Mesenchymal stem cell (in vitro differentiated cells and primary cell): ENCODE data around the gene STK33.

ENCODE experiments used
- DNase-seq: peaks from one replicate; pipeline ENCODE4 v3.0.0-alpha.2; 2013
- H2AFZ ChIP-seq: one replicate; pipeline ENCODE4 v1.6.1; 2013; ENCODE audit warnings: low read depth, mild to moderate bottlenecking, control low read depth, inconsistent platforms, low read length, moderate library complexity
- H2AK5ac ChIP-seq: 2 replicates; pipeline ENCODE4 v1.6.1; 2013; ENCODE audit warnings: low read length, moderate library complexity, mild to moderate bottlenecking, inconsistent platforms; ENCODE audit not compliant: severe bottlenecking
- H2BK120ac ChIP-seq: one replicate; pipeline ENCODE4 v1.6.1; 2013; ENCODE audit warnings: low read depth, mild to moderate bottlenecking, inconsistent platforms, low read length, moderate library complexity
- H2BK12ac ChIP-seq, 2 experiments: one replicate each; pipeline ENCODE4 v1.6.1; 2013; ENCODE audit warnings: inconsistent platforms in 2 of 2, low read length in 2 of 2, mild to moderate bottlenecking in 2 of 2, moderate library complexity in 2 of 2, control low read depth in 1 of 2
- H2BK15ac ChIP-seq: one replicate; pipeline ENCODE4 v1.6.1; 2013; ENCODE audit warnings: mild to moderate bottlenecking, low read depth, inconsistent platforms; ENCODE audit not compliant: poor library complexity, severe bottlenecking
- H2BK5ac ChIP-seq: 2 replicates; pipeline ENCODE4 v1.6.1; 2013; ENCODE audit warnings: low read depth, mild to moderate bottlenecking, low read length, control low read depth, inconsistent platforms; ENCODE audit not compliant: poor library complexity, severe bottlenecking
- H3K14ac ChIP-seq, 2 experiments: one replicate each; pipeline ENCODE4 v1.6.1; 2013; ENCODE audit warnings: inconsistent platforms in 2 of 2, low read length in 2 of 2, control low read depth in 1 of 2, mild to moderate bottlenecking in 1 of 2, moderate library complexity in 1 of 2
- H3K18ac ChIP-seq, 2 experiments: one replicate each; pipeline ENCODE4 v1.6.1; 2013; ENCODE audit warnings: inconsistent platforms in 2 of 2, low read length in 2 of 2, control low read depth in 1 of 2, low read depth in 1 of 2, mild to moderate bottlenecking in 1 of 2
- H3K23ac ChIP-seq, 2 experiments: one replicate each; pipeline ENCODE4 v1.6.1; 2013; ENCODE audit warnings: inconsistent platforms in 2 of 2, low read length in 2 of 2, mild to moderate bottlenecking in 2 of 2, moderate library complexity in 2 of 2, control low read depth in 1 of 2
- H3K27ac ChIP-seq: 2 replicates; pipeline ENCODE4 v1.5.1; 2013; ENCODE audit warnings: mild to moderate bottlenecking, moderate library complexity, low read length, control low read depth, inconsistent platforms; ENCODE audit not compliant: poor library complexity, severe bottlenecking
- H3K27me3 ChIP-seq, 2 experiments: 2 replicates each; pipeline versions ENCODE4 v1.6.1 to v1.7.0; 2013; ENCODE audit warnings: low read length in 2 of 2, mild to moderate bottlenecking in 2 of 2, moderate library complexity in 2 of 2, control low read depth in 1 of 2, inconsistent platforms in 1 of 2; ENCODE audit not compliant: control insufficient read depth in 1 of 2, insufficient read depth in 1 of 2
- H3K36me3 ChIP-seq, 2 experiments: 2 replicates each; pipeline versions ENCODE4 v1.6.1 to v1.7.0; 2013; ENCODE audit warnings: low read length in 2 of 2, control low read depth in 1 of 2, inconsistent platforms in 1 of 2, low read depth in 1 of 2, mild to moderate bottlenecking in 1 of 2; ENCODE audit not compliant: insufficient read depth in 2 of 2, control insufficient read depth in 1 of 2
- H3K4ac ChIP-seq, 2 experiments: one replicate each; pipeline ENCODE4 v1.6.1; 2013; ENCODE audit warnings: inconsistent platforms in 2 of 2, low read length in 2 of 2, mild to moderate bottlenecking in 2 of 2, moderate library complexity in 2 of 2, control low read depth in 1 of 2, low read depth in 1 of 2
- H3K4me1 ChIP-seq: 2 replicates; pipeline ENCODE4 v1.6.1; 2013; ENCODE audit warnings: low read depth, low read length, control low read depth; ENCODE audit not compliant: control insufficient read depth, insufficient read depth
- H3K4me2 ChIP-seq: 2 replicates; pipeline ENCODE4 v1.6.1; 2013; ENCODE audit warnings: low read length, mild to moderate bottlenecking, inconsistent platforms; ENCODE audit not compliant: poor library complexity, severe bottlenecking
- H3K4me3 ChIP-seq, 2 experiments: 2 replicates each; pipeline versions ENCODE4 v1.5.1 to v1.7.0; 2013; ENCODE audit warnings: low read length in 2 of 2, mild to moderate bottlenecking in 2 of 2, control low read depth in 1 of 2, low read depth in 1 of 2; ENCODE audit not compliant: insufficient read depth in 1 of 2
- H3K79me1 ChIP-seq: replicated peaks from 2 replicates; pipeline ENCODE4 v1.6.1; 2013; ENCODE audit warnings: mild to moderate bottlenecking, control low read depth, low read length, inconsistent platforms; ENCODE audit not compliant: poor library complexity, severe bottlenecking
- H3K9ac ChIP-seq: 2 replicates; pipeline ENCODE4 v1.7.0; 2013; ENCODE audit warnings: mild to moderate bottlenecking, low read length, moderate library complexity
- H3K9me3 ChIP-seq: 2 replicates; pipeline ENCODE4 v1.7.0; 2013; ENCODE audit warnings: mild to moderate bottlenecking, low read length; ENCODE audit not compliant: control insufficient read depth
- H4K8ac ChIP-seq: one replicate; pipeline ENCODE4 v1.6.1; 2013; ENCODE audit warnings: inconsistent platforms, mild to moderate bottlenecking, low read length, moderate library complexity
- H4K91ac ChIP-seq: one replicate; pipeline ENCODE4 v1.6.1; 2013; ENCODE audit warnings: mild to moderate bottlenecking, low read length, inconsistent platforms
- WGBS: methylation state at CpG from one replicate; pipeline ENCODE4 v1.1.7; 2013; ENCODE audit warnings: mixed read lengths; 5-methylcytosine and 5-hydroxymethylcytosine counted together

Gene STK33

DNA sequence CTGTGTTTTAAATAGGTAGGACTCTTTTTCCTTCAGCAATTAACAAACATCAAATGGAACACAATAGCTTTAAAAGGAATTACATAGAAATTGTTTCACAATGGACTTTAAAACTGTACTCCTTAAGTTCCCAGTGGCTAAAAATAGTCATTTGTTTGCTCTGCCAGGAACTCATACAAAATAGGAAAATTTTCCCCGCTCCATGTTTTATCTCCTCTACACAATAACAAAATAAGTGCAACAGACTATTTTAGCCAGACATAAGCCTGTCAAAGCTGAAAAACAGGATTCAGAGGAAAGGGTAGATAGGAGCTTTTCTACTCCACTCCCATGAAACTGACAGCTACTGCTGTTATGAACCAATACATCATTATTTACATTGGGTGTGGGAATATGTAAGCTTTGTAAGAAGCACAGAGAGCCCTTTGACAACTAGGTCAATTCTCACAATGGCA is 90.1 kb downstream of the STK33 start:
- no peaks in the 10 kb centered on the region for H3K36me3 ChIP-seq
- H2AFZ ChIP-seq = no peak overlapping the region
- H3K27me3 ChIP-seq = no peaks in the 10 kb centered on the region
- DNase-seq = no peak
- H2BK5ac ChIP-seq = no peak overlapping the region
- WGBS = no CpG with 5 or more reads among the region's 1 CpG
- no peak overlapping the region for H4K8ac ChIP-seq
- H3K14ac ChIP-seq = no peak overlapping the region
- no peak overlapping the region for H2BK15ac ChIP-seq
- no peak overlapping the region for H2BK120ac ChIP-seq
- H3K23ac ChIP-seq = no peak overlapping the region
- no peak overlapping the region for H3K4me2 ChIP-seq
- no peak overlapping the region for H3K9ac ChIP-seq
- no peak overlapping the region for H2BK12ac ChIP-seq
- H4K91ac ChIP-seq = no peak overlapping the region
- H3K4ac ChIP-seq = no peak overlapping the region
- no peaks in the 10 kb centered on the region for H3K79me1 ChIP-seq
- no peak overlapping the region for H3K18ac ChIP-seq
- no peaks in the 10 kb centered on the region for H3K9me3 ChIP-seq
- H2AK5ac ChIP-seq = no peak overlapping the region
- H3K4me1 ChIP-seq = no peaks in the 10 kb centered on the region
- H3K27ac ChIP-seq = no peak overlapping the region
- no peak overlapping the region for H3K4me3 ChIP-seq

DNA sequence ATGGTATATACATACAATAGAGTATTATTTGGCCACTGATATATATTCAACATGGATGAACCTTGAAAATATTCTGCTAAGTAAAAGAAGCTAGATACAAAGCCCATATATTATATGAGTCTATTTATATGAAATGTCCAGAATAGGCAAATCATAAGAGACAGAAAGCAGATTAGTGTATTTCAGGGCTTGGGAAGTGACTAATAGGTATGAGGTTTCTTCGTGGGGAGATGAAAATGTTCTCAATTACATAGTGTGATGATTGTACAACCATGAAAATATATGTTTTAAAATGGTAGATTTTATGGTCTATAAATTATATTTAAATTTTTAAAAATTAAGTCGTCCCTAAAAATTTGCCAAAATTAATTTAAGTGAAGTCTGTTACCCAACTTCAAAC is 92.2 kb downstream of the STK33 start:
- Histone ChIP-seq H3K9me3 (no peaks in the 10 kb centered on the region), H3K79me1 (no peaks in the 10 kb centered on the region), H3K4ac (no peak overlapping the region), H3K23ac (no peak overlapping the region), H3K14ac (no peak overlapping the region), H4K91ac (no peak overlapping the region), H3K4me1 (no peaks in the 10 kb centered on the region), H2BK5ac (no peak overlapping the region), H3K4me2 (no peak overlapping the region), H3K18ac (no peak overlapping the region), H3K4me3 (no peak overlapping the region), H2BK15ac (no peak overlapping the region), H3K36me3 (no peaks in the 10 kb centered on the region), H4K8ac (no peak overlapping the region), H2BK12ac (no peak overlapping the region), H2AK5ac (no peak overlapping the region), H2BK120ac (no peak overlapping the region), H3K9ac (no peak overlapping the region), H2AFZ (no peak overlapping the region), H3K27me3 (no peaks in the 10 kb centered on the region), H3K27ac (no peak overlapping the region)
- DNase-seq = no peak
- 100% methylated on average over 1 of the region's 2 CpGs for WGBS

DNA sequence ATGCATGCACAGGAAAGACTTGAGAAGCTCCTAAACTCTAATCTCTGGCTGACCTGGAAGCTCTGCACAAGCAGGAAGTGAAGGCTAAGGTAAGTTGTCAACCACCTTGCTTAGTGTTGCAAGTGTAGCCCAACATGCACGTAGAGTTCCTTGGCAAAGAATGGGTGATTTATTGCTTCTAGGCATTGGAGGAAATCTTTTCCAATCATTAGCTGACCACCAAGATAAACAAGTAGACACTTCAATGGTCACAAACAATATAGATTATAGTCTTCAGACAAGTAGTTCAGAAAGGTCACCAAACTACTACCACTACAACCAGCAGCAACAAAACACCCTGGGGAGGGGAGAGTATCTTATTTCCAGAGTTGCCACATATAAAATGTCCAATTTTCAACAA is 105.6 kb downstream of the STK33 start:
- no peak overlapping the region for H4K91ac ChIP-seq
- DNase-seq = no peak
- no peak overlapping the region for H3K4me3 ChIP-seq
- H3K23ac ChIP-seq = no peak overlapping the region
- no peak overlapping the region for H2BK120ac ChIP-seq
- H3K4me1 ChIP-seq = no peaks in the 10 kb centered on the region
- H3K4me2 ChIP-seq = no peak overlapping the region
- H3K14ac ChIP-seq = no peak overlapping the region
- H2AK5ac ChIP-seq = no peak overlapping the region
- H3K9ac ChIP-seq = no peak overlapping the region
- H3K79me1 ChIP-seq = peaks cover 3% of the 10 kb centered on the region
- WGBS = 40% methylated on average over 1 of the region's 1 CpG
- no peak overlapping the region for H2BK15ac ChIP-seq
- H2BK12ac ChIP-seq = no peak overlapping the region
- H3K18ac ChIP-seq = no peak overlapping the region
- H2BK5ac ChIP-seq = no peak overlapping the region
- no peaks in the 10 kb centered on the region for H3K27me3 ChIP-seq
- no peaks in the 10 kb centered on the region for H3K36me3 ChIP-seq
- no peak overlapping the region for H3K4ac ChIP-seq
- H3K27ac ChIP-seq = no peak overlapping the region
- H2AFZ ChIP-seq = no peak overlapping the region
- no peaks in the 10 kb centered on the region for H3K9me3 ChIP-seq
- H4K8ac ChIP-seq = no peak overlapping the region

DNA sequence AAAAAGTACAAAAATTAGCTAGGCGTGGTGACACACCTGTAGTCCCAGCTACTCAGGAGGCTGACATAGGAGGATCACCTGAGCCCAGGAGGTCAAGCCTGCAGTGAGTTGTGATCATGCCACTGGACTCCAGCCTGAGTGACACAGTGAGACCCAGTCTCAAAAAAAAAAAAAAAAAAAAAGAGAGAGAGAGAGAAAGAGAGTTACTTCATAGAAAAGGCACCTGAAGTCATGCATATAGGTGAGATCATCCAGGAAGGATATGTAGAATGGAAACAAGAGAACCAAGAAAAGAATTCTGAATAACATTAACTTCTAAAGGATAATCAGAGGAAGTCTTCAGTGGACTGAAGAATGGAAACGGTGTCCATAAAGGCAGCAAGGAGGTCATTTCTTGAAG is 106.8 kb downstream of the STK33 start:
- H3K23ac ChIP-seq = no peak overlapping the region
- H3K14ac ChIP-seq = no peak overlapping the region
- no peaks in the 10 kb centered on the region for H3K9me3 ChIP-seq
- H2AK5ac ChIP-seq = no peak overlapping the region
- H3K4ac ChIP-seq = no peak overlapping the region
- H3K36me3 ChIP-seq = no peaks in the 10 kb centered on the region
- no peak overlapping the region for H3K18ac ChIP-seq
- H3K4me3 ChIP-seq = no peak overlapping the region
- H3K27me3 ChIP-seq = no peaks in the 10 kb centered on the region
- no peaks in the 10 kb centered on the region for H3K4me1 ChIP-seq
- no peak overlapping the region for H4K8ac ChIP-seq
- no peak overlapping the region for H2BK120ac ChIP-seq
- DNase-seq = no peak
- no peak overlapping the region for H3K27ac ChIP-seq
- H3K4me2 ChIP-seq = no peak overlapping the region
- no peak overlapping the region for H2BK12ac ChIP-seq
- WGBS = 76% methylated on average over 2 of the region's 2 CpGs
- no peak overlapping the region for H3K9ac ChIP-seq
- H2AFZ ChIP-seq = no peak overlapping the region
- H4K91ac ChIP-seq = no peak overlapping the region
- no peak overlapping the region for H2BK15ac ChIP-seq
- H3K79me1 ChIP-seq = peaks cover 3% of the 10 kb centered on the region
- H2BK5ac ChIP-seq = no peak overlapping the region
